ENCODE results near the gene INAFM2.

DNA sequence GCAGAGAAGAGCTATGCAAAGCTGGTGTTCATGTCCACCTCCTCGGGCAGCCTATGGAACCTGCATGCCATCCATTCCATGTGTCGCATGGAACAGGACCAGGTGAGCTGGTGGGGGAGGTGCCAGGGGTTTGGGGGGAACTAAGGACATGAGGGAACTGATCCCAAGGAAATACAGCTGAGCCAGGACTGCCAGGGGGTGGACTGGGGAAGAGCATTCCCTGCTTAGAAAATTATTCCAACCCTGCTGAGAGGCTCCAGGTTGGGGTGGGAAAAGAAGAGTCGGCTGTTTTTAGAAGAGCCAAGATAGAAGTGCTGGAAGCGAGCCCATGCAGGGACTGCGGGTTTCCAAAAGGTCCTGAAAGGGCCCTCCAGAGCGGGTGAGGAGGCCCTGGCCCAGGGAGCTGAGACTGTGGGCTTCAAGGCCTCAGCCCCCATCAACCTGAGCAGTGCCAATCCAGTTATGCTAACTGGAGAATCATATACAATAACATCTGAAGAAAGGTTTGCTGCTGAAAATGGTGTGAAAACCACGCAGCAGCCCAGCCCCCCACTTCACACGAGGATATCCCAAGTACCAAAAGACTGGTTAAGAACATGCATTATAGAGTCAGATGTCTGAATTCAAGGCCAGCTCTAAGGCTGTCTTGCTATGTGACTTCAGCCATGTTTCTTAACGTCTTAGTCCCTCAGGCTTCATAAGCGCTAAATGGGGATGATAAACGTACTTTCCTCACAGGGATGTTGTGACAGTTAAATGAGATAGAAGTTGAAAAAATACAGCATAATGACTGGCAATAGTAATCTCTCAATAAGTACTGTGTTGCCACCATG is 42.3 kb downstream of the INAFM2 start:
- TF ChIP-seq, protein P1, sequence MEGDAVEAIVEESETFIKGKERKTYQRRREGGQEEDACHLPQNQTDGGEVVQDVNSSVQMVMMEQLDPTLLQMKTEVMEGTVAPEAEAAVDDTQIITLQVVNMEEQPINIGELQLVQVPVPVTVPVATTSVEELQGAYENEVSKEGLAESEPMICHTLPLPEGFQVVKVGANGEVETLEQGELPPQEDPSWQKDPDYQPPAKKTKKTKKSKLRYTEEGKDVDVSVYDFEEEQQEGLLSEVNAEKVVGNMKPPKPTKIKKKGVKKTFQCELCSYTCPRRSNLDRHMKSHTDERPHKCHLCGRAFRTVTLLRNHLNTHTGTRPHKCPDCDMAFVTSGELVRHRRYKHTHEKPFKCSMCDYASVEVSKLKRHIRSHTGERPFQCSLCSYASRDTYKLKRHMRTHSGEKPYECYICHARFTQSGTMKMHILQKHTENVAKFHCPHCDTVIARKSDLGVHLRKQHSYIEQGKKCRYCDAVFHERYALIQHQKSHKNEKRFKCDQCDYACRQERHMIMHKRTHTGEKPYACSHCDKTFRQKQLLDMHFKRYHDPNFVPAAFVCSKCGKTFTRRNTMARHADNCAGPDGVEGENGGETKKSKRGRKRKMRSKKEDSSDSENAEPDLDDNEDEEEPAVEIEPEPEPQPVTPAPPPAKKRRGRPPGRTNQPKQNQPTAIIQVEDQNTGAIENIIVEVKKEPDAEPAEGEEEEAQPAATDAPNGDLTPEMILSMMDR (conservative IDR thresholded peaks at IDR 0.05 in 1 of 2, IDR thresholded peaks at IDR 0.05 in 1 of 2; ENCODE audit: low read depth in 1 of 2, low read length in 2 of 2), result no peak
- TF ChIP-seq EZH2 (IDR thresholded peaks at IDR 0.05; ENCODE audit: low read length, missing control alignments), result no peak
